Spleen (tissue), 11 donors: ENCODE results near the gene ASPDH. TPM values are rescaled to one million over a fixed set of nuclear protein-coding genes. Genes with fewer than 3 reads are reported as not detected.
A peak's percentile ranks its signal among the peaks of the same experiment; 100 is the strongest.
"Not testable (repeated sequence)": the region's sequence is repeated elsewhere in the genome, so short reads cannot be mapped to it uniquely, and the experiment has no call there.

Experiments used
- DNase-seq: peaks from one replicate; pipeline ENCODE4 v3.0.0-alpha.2; 2020
- H3K27ac ChIP-seq, 8 donors: fragments of 200-600 bp; sonication (generic) in 7 of 8; 1 replicate in 4 of 8; 2 replicates in 4 of 8; pipeline versions ENCODE4 v1.5.0 to v1.8.0; 2016 to 2021; ENCODE audit warnings: inconsistent platforms in 4 of 8, mild to moderate bottlenecking in 4 of 8, moderate library complexity in 1 of 8
- H3K27me3 ChIP-seq, 7 donors: fragments of 200-600 bp; sonication (generic) in 6 of 7; replicated peaks in 1 of 7; 1 replicate in 4 of 7; 2 replicates in 3 of 7; pipeline versions ENCODE4 v1.5.0 to v1.8.0; 2016 to 2021; ENCODE audit warnings: inconsistent platforms in 3 of 7, mild to moderate bottlenecking in 1 of 7
- H3K36me3 ChIP-seq, 6 donors: fragments of 200-600 bp; sonication (generic) in 5 of 6; 1 replicate in 4 of 6; 2 replicates in 2 of 6; pipeline versions ENCODE4 v1.5.0 to v1.8.0; 2016 to 2021; ENCODE audit warnings: inconsistent platforms in 2 of 6
- H3K4me1 ChIP-seq, 6 donors: fragments of 200-600 bp; sonication (generic) in 5 of 6; 1 replicate in 3 of 6; 2 replicates in 3 of 6; pipeline versions ENCODE4 v1.5.0 to v1.8.0; 2016 to 2021; ENCODE audit warnings: inconsistent platforms in 3 of 6
- H3K4me3 ChIP-seq, 8 donors: fragments of 200-600 bp; sonication (generic) in 7 of 8; 1 replicate in 4 of 8; 2 replicates in 4 of 8; pipeline versions ENCODE4 v1.5.0 to v1.8.0; 2016 to 2021; ENCODE audit warnings: inconsistent platforms in 4 of 8, mild to moderate bottlenecking in 4 of 8, moderate library complexity in 2 of 8
- H3K9me3 ChIP-seq, 8 donors: fragments of 200-600 bp; sonication (generic) in 7 of 8; 1 replicate in 4 of 8; 2 replicates in 4 of 8; pipeline versions ENCODE4 v1.5.0 to v1.8.0; 2016 to 2021; ENCODE audit warnings: inconsistent platforms in 4 of 8
- CTCF ChIP-seq, 11 experiments: fragments of 200-600 bp in 7 of 11; fragments of 450-650 bp in 4 of 11; sonication (generic) in 4 of 11; IDR thresholded peaks in 8 of 11; conservative IDR thresholded peaks in 3 of 11; 1 replicate in 7 of 11; 2 replicates in 4 of 11; pipeline versions ENCODE4 v1.4.0 to v1.8.0; 2016 to 2021; ENCODE audit warnings: antibody characterized with exemption in 11 of 11, inconsistent platforms in 4 of 11, mild to moderate bottlenecking in 1 of 11
- POLR2A ChIP-seq, 3 donors: fragments of 450-650 bp; IDR thresholded peaks; one replicate each; pipeline ENCODE4 v1.5.1; 2017; ENCODE audit warnings: antibody characterized with exemption in 3 of 3, mild to moderate bottlenecking in 1 of 3
- POLR2AphosphoS5 ChIP-seq, 3 donors: sonication (generic); formaldehyde crosslinking; IDR thresholded peaks; one replicate each; pipeline ENCODE4 v1.5.1; 2017; ENCODE audit warnings: antibody characterized with exemption in 3 of 3
- WGBS, 5 donors: extraction: QIAGEN DNeasy Blood & Tissue Kit in 3 of 5; methylation state at CpG; one replicate each; pipeline versions ENCODE4 v1.1.5 to v1.1.7; 2013 to 2018; 5-methylcytosine and 5-hydroxymethylcytosine counted together
- intact Hi-C: fragments of 100-400 bp; cut with DNase I; formaldehyde crosslinking; loops from one replicate; pipeline ENCODE4 v1.15.0; 2023; ENCODE audit warnings: low total_unique reads
- polyA plus RNA-seq, 3 donors: library from polyadenylated mRNA; stranded (reverse); fragments of 200-250 nt; gene quantifications; one replicate each; pipeline ENCODE4 v1.2.1, GENCODE V29; 2013
- total RNA-seq, 7 donors: library from RNA; depleted of rRNA in 3 of 7; stranded (reverse); fragments of >200 nt in 3 of 7; fragmentation: NEBNext Ultra II Directional in 4 of 7; extraction: Animal tissue kit (Norgen Biotek cat#: 25700) in 4 of 7; gene quantifications; one replicate each; pipeline versions ENCODE4 v1.1.0 to v1.2.1, GENCODE V29; 2016 to 2021
- donor health status: healthy with polysubstance abuse.
- donor health status: DM: no; HTN: no; CAD: no; lungs with moderate emphysema.
- donor health status: DM: no; HTN: no; CAD: no.
- donor health status: Bipolar disorder and iron deficiency.
- donor health status: healthy.
- donor health status: DM: no; HTN: no; CAD: no.
- donor health status: DM: yes; HTN: yes; CAD: no.

Gene ASPDH
- total and polyA plus RNA-seq, 10 donors = not detected

GRCh38 chr19:50475736-50476223, 37.9 kb downstream of the ASPDH start:
- intact Hi-C loops = no loop called here
- TF ChIP-seq POLR2AphosphoS5 (IDR thresholded peaks at IDR 0.05) (no peak), CTCF (IDR thresholded peaks at IDR 0.05 in 8 of 11, conservative IDR thresholded peaks at IDR 0.05 in 3 of 11) (no peak), POLR2A (IDR thresholded peaks at IDR 0.05) (no peak)
- no peaks in the 10 kb centered on the region for H3K9me3 ChIP-seq
- no peaks in the 10 kb centered on the region for H3K27me3 ChIP-seq
- H3K36me3 ChIP-seq = peaks cover 3 to 31% (median 28%) of the 10 kb centered on the region in 6 donors
- peaks cover 13 to 40% (median 26%) of the 10 kb centered on the region in 6 donors for H3K4me1 ChIP-seq
- peak overlapping the region in 7 of 8 donors; percentile 58 to 93 (median 86) for H3K27ac ChIP-seq
- 74 to 86% (median 78%) methylated on average over 27 to 29 of the region's 29 CpGs for WGBS, 5 donors
- DNase-seq = no peak
- H3K4me3 ChIP-seq = peak overlapping the region in 5 of 8 donors; percentile 75 to 98 (median 95)

- no peaks in the 10 kb centered on the region for H3K27me3 ChIP-seq
- H3K4me1 ChIP-seq = peaks cover 13 to 40% (median 26%) of the 10 kb centered on the region in 6 donors
- peak; percentile 74 for DNase-seq
- H3K36me3 ChIP-seq = peaks cover 3 to 25% (median 21%) of the 10 kb centered on the region in 6 donors
- H3K27ac ChIP-seq = no peak overlapping the region
- no peaks in the 10 kb centered on the region for H3K9me3 ChIP-seq
- intact Hi-C loops = no loop called here
- 76 to 86% (median 83%) methylated on average over 8 to 12 of the region's 12 CpGs for WGBS, 5 donors
- no peak for TF ChIP-seq CTCF (IDR thresholded peaks at IDR 0.05 in 8 of 11, conservative IDR thresholded peaks at IDR 0.05 in 3 of 11)
- no peak for TF ChIP-seq POLR2AphosphoS5 (IDR thresholded peaks at IDR 0.05)
- no peak for TF ChIP-seq POLR2A (IDR thresholded peaks at IDR 0.05)
- no peak overlapping the region for H3K4me3 ChIP-seq
Observed at GRCh38 chr19:50475101-50475568, 38.6 kb downstream of the ASPDH start.

DNA sequence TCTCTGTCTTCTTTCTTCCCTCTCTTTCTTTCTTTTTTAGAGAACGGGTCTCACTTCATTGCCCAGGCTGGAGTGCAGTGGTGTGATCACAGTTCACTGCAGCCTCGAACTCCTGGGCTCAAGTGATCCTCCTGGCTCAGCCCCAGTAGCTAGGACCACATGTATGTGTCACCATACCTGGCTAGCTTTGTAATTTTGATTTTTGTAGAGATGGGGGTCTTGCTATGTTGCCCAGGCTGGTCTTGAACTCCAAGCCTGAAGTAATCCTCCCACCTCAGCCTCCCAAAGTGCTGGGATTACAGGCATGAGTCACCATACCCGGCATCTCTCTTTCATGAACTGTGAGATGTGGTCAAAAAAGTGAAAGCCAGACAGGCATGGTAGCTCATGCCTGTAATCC, 40.4 kb downstream of the ASPDH start:
- DNase-seq, H3K36me3 ChIP-seq, intact Hi-C loops, H3K9me3 ChIP-seq, H3K27me3 ChIP-seq, H3K27ac ChIP-seq, H3K4me3 ChIP-seq: not testable (repeated sequence)
- peaks cover 13 to 23% (median 18%) of the 10 kb centered on the region in 6 donors for H3K4me1 ChIP-seq
- 60 to 77% (median 70%) methylated on average over 3 of the region's 3 CpGs for WGBS, 5 donors

DNA sequence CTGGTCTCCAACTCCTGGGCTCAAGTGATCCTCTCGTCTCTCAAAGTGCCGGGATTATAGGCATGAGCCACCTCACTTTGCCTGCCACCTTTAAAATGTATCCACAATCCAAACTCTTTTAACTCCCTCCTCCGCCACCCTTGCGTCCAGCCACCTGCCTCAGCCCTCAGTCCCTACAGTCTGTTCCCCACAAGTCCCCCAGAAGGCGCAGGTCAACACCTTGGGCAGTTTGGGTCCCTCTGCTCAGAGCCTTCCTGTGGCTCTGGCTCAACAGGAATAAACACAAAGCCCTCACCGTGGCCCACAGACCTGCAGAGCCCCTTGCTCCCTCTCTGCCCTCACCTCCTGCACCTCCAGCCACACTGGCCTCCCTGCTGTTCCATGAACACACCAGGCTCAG, 44.9 kb downstream of the ASPDH start:
- intact Hi-C loops = no loop called here
- 79 to 93% (median 86%) methylated on average over 6 of the region's 6 CpGs for WGBS, 5 donors
- TF ChIP-seq CTCF (IDR thresholded peaks at IDR 0.05 in 8 of 11, conservative IDR thresholded peaks at IDR 0.05 in 3 of 11) = no peak
- no peak for TF ChIP-seq POLR2AphosphoS5 (IDR thresholded peaks at IDR 0.05)
- no peak for TF ChIP-seq POLR2A (IDR thresholded peaks at IDR 0.05)
- Histone ChIP-seq H3K36me3 (no peaks in the 10 kb centered on the region), H3K27me3 (no peaks in the 10 kb centered on the region), H3K9me3 (no peaks in the 10 kb centered on the region), H3K27ac (no peak overlapping the region), H3K4me3 (no peak overlapping the region), H3K4me1 (no peaks in the 10 kb centered on the region)
- DNase-seq = no peak
